ENCODE results near the gene TAS2R31.
"Not testable (repeated sequence)": the region's sequence is repeated elsewhere in the genome, so short reads cannot be mapped to it uniquely, and the experiment has no call there.

TAS2R31 gene

GRCh38 chr12:11031307-11031706 lies at the start of gene TAS2R31:
TAS2R31 (minus strand) TSS chr12:11031407; CDS start chr12:11031335, 72 bp downstream.
- no peak for DNase-seq (ENCODE audit: low spot score)

- DNase-seq (ENCODE audit: low spot score): no peak
These were observed 47.0 kb upstream of the TAS2R31 start for GRCh38 chr12:11078246-11078645.

- DNase-seq (ENCODE audit: low spot score): no peak
These were observed 44.4 kb upstream of the TAS2R31 start for GRCh38 chr12:11075642-11076041.

DNA sequence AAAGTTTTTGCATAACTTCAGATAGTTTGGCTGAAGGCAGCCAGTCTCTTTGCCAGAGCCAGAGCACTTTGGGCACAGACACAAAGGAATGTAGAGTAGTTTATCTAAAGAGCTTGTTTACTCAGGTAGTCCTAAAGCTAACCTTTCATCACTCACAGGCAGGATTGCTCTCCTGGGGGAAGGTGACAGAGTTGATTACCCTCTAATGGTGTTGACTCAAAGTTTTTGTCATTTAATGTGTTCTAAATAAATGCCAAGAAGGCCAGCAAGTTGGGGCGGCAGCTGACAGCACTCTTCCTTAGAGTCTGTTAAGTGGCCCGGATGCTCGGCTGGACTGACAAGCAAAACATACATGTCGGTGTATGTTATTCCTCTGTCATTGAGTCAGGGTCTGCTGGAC lies 40.2 kb upstream of the TAS2R31 start:
- no peak for DNase-seq (ENCODE audit: low spot score)

DNA sequence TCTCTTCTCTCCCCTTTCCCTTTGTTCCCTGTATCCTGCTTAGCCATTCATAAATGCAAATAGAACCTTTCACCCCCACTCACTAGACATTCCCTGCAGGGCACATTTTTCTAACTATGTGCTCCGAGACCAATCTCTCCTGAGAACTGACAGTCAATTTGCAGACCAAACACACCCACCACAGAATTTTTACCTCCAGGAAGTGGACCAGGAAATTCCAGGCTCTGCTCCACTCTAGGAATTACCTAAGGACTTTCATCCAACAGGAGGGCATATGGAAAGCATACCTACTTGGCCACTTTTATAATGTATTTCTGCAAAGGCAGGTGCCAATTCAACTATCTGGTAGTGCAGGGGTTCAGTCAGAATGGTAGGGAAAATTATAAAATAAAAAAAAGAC lies 39.8 kb upstream of the TAS2R31 start:
- DNase-seq (ENCODE audit: low spot score): no peak

DNA sequence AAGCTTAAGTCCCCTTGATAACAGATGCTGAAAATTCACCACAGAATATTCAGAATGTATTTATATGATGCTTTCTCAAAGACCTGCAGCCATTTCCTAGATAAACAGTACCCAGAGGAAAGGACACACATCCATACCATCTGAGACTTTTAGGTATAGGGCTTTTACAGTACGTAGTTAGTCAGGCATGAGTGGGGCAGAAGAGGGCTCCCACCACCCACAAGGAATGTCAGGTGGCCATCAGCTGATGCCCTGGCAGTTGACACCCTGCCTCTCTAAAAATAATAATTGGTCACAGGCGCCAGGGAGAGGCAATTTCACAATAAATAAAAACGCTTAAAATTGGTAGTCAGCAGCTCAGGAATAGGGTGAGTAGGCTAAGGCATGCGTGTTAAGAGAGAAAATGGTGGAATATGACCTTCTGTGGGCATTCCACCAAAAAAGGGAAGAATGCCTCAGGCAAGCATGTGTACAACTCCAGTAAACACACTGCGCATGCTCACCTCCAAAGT lies 38.7 kb upstream of the TAS2R31 start:
- no peak for DNase-seq (ENCODE audit: low spot score)

DNA sequence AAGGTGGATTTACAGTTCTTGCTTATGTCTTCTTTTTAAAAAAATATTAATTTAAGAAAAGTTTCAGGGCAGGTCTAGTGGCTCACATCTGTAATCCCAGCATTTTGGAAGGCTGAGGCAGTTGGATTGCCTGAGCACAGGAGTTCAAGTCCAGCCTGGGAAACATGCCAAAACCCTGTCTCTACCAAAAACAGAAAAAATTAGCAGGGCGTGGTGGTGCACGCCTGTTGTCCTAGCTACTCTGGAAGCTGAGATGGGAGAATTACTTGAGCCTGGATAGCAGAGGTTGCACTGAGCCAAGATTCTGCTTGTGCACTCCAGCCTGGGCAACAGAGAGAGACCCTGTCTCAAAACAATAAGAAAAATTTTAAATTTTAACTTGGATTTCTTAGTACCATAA lies 36.3 kb upstream of the TAS2R31 start:
- no peak for DNase-seq (ENCODE audit: low spot score)

- DNase-seq (ENCODE audit: low spot score): not testable (repeated sequence)
These were observed 31.0 kb upstream of the TAS2R31 start, which contains the start of gene TAS2R46 for GRCh38 chr12:11062194-11062593. TAS2R46 (minus strand) TSS chr12:11062294; CDS start chr12:11062294, 0 bp downstream.

GRCh38 chr12:11059784-11060183 lies 28.6 kb upstream of the TAS2R31 start:
- peak; percentile 38 for DNase-seq (ENCODE audit: low spot score)

DNA sequence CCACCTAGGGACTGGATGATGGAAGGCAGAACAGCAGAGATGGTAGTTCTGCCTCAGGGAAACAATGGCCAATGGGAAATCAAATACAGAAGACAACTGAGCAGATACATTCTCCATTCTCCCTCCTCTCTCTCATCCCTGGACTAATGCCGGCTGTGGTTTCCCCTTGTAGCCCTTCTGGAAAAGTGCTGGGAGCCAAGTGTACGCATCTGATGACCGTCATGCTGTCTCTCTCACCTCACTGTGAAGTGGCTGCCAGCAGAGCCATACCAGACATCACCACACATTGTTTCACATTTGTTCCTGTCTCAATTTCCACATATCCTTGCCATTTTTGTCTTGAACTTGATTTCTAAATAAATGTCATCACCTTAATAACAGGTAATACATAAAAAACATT lies 27.8 kb upstream of the TAS2R31 start:
- no peak for DNase-seq (ENCODE audit: low spot score)

GRCh38 chr12:11055306-11055705 lies 24.1 kb upstream of the TAS2R31 start:
- no peak for DNase-seq (ENCODE audit: low spot score)

GRCh38 chr12:11049806-11050531 lies 18.8 kb upstream of the TAS2R31 start:
- not testable (repeated sequence) for DNase-seq (ENCODE audit: low spot score)

DNA sequence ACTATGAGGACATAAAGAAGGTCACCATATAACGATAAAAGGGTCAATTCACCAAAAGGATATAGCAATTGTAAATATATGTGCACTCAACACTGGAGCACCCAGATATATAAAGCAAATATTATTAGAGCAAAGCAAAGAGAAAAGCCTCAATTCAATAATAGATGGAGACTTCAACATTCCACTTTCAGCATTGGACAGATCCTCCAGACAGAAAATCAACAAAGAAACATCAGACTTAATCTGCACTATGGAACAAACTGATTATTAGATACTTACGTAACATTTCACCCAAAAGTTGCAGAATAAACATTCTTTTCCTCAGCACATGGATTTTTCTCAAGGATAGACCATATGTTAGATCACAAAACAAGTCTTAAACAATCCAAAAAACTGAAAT lies 10.2 kb upstream of the TAS2R31 start:
- not testable (repeated sequence) for DNase-seq (ENCODE audit: low spot score)

DNA sequence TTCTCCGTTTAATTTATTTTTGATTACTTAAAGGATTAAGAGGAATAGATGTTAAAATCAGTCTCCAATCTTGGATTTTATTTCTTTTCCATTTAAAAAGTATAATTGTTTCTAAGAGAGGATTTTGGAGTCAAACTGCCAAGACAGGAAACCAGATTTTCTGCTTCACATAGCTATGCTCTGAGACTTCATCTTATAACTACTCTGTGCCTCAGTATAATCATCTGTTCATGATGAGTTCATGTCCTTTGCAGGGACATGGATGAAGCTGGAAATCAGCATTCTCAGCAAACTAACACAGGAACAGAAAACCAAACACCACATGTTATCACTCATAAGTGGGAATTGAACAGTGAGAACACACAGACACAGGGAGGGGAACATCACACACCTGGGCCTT lies 9.0 kb upstream of the TAS2R31 start:
- DNase-seq (ENCODE audit: low spot score): no peak

DNA sequence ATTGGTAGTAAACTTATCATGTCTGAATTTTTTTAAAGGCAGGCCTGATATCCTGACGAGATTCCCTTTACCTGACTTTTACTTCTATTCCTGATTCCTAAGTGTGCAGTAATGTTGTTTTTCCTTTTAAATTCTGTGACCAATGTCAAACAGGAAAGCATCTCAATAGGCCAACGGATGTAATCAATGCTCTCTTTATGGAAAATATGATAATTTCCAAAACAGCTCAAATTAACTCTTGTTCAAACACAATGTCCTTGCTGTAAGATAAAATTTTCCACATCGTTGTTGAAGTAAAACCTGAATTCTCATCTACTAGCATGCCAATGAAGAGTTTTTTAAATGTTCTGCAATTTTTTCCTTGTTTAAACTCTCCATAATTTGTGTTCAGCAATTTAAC lies 8.0 kb upstream of the TAS2R31 start:
- DNase-seq (ENCODE audit: low spot score): no peak

- not testable (repeated sequence) for DNase-seq (ENCODE audit: low spot score)
These were observed 2.8 kb upstream of the TAS2R31 start for GRCh38 chr12:11033959-11034358.

GRCh38 chr12:11026118-11026517 lies 5.1 kb downstream of the TAS2R31 start:
- DNase-seq (ENCODE audit: low spot score): no peak

DNA sequence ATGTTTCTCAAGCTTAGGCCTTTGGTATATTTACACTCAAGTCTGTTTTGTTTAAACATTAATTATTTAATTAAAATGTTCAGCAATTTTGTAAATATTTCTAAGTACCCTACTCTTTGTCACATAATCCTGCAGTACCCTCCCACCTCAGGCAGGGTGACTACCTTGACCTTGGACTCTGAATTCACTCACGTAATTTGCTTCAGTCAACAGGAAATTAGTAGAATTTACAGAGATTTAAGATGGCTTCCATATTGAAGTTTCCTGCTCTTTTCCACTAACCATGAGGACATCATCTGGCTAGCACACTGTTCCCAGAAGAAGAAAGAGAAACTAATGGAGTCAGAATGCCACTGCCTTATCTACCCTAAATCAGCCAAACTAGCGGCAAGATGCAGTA lies 7.8 kb downstream of the TAS2R31 start:
- DNase-seq (ENCODE audit: low spot score): no peak

DNA sequence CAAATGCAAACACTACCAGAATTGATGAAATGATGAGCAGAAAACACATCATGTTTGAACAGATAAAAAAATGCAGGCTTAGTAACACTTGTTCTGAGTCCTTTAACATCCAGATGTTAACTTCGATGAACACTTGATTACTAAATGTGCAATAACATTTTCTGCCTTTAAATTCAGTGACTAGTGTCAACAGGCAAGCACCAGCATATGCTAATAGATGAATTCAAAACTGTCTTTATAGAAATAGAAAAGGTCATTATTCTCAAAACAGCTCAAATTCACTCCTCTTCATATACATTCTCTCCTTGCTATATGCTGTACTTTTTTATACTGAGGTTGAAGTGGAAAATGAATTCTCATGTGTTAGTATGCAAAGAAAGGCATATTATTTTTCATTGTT lies 8.7 kb downstream of the TAS2R31 start, which contains the start of gene TAS2R19:
Gene TAS2R19, minus strand, starts transcription at position 101 of the 400 bp plus-strand sequence. Its CDS starts 49 bp downstream, at position 52.
- no peak for DNase-seq (ENCODE audit: low spot score)

DNA sequence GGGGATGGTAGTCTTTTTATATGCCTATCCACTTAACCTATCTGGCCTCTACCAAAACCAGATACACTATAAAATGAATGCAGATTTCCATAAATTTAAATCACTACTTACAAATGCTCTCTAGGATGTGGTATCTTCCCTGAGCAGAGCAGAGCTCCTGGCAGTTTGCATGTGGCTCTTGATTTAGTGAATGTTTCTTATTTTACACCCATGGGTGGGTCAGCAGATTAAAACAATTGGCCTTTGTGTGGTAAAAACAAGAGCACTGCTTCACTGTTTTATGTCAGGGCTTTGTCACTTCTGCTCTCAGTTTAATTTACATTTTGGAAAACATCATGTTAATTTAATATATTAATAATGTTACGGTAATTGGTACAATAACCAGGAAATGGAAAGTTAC lies 14.3 kb downstream of the TAS2R31 start:
- DNase-seq (ENCODE audit: low spot score): no peak

- DNase-seq (ENCODE audit: low spot score): no peak
These were observed 15.3 kb downstream of the TAS2R31 start for GRCh38 chr12:11015775-11016430.

GRCh38 chr12:11014234-11014633 lies 17.0 kb downstream of the TAS2R31 start:
- DNase-seq (ENCODE audit: low spot score): peak; percentile 55

DNA sequence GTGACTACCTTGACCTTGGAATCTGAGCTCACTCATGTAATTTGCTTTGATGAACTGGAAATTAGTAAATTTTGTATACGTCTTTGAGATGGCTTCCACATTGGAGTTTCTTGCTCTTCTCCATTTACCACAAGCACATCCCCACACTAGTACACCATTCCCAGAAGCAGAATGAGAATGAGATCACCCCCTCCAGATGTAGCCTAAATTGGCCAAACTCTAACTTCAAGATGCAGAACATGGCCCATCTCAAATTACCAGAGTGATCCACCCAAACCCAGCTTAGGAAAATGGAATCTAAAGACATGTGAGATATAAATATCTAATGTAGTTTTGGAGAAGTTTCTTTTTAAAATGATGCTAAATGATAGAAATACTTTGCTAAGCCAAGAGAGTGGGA lies 23.6 kb downstream of the TAS2R31 start:
- no peak for DNase-seq (ENCODE audit: low spot score)

Data from kidney tubule cell (primary cell).